Measurements from ENCODE around the gene KREMEN1. TPM values are rescaled to one million over a fixed set of nuclear protein-coding genes. Genes with fewer than 3 reads are reported as not detected.
"Not testable (repeated sequence)": the region's sequence is repeated elsewhere in the genome, so short reads cannot be mapped to it uniquely, and the experiment has no call there.

The KREMEN1 gene
- total RNA-seq, 2 experiments from 2014 or later = 0.09 to 0.47 TPM

DNA sequence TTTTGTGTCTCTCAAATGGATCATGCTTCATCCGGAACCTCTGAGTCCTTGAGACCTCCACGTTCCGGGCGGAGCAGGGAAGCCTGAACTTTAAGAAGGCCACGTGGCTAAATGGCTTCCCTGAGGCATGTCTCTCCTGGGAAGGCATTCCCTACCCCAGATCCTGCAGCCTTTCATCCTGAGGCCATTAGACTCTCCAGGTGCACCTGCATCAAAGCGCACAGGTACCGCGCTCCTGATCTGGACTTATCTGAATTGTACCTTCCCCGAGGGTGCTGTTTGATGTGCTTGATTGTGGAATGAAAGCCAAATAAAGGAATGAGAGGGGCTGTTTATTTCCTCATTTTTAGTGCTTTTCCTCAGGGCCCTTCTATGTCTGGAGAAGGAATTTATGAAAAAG lies 33.7 kb upstream of the KREMEN1 start:
- peaks cover 38% of the 10 kb centered on the region for H3K27me3 Mint-ChIP-seq
- no peaks in the 10 kb centered on the region for H3K9me3 Mint-ChIP-seq (ENCODE audit: low read depth)
- DNase-seq = no peak
- no peak overlapping the region for H3K4me3 Mint-ChIP-seq
- CTCF ChIA-PET = interaction anchor here (0.7 to 6.1 kb wide), 13 partner anchors 8 to 438 kb away, joined by 3 to 56 read pairs (median 7); partner anchors contain the start of genes KREMEN1 and ZNRF3
- no peaks in the 10 kb centered on the region for H3K4me1 Mint-ChIP-seq
- ATAC-seq = no peak
- no peak overlapping the region for H3K27ac Mint-ChIP-seq
- no peaks in the 10 kb centered on the region for H3K36me3 Mint-ChIP-seq

- ATAC-seq; H3K27ac Mint-ChIP-seq; H3K4me1 Mint-ChIP-seq; H3K36me3 Mint-ChIP-seq; H3K9me3 Mint-ChIP-seq (ENCODE audit: low read depth); H3K4me3 Mint-ChIP-seq; DNase-seq: not testable (repeated sequence)
- CTCF ChIA-PET = interaction anchor here (0.7 to 6.1 kb wide), 18 partner anchors 8 to 439 kb away, joined by 3 to 56 read pairs (median 5); partner anchors contain the start of genes KREMEN1 and ZNRF3
- H3K27me3 Mint-ChIP-seq = peaks cover 35% of the 10 kb centered on the region
Measured at GRCh38 chr22:29039684-29040083, 33.2 kb upstream of the KREMEN1 start.

DNA sequence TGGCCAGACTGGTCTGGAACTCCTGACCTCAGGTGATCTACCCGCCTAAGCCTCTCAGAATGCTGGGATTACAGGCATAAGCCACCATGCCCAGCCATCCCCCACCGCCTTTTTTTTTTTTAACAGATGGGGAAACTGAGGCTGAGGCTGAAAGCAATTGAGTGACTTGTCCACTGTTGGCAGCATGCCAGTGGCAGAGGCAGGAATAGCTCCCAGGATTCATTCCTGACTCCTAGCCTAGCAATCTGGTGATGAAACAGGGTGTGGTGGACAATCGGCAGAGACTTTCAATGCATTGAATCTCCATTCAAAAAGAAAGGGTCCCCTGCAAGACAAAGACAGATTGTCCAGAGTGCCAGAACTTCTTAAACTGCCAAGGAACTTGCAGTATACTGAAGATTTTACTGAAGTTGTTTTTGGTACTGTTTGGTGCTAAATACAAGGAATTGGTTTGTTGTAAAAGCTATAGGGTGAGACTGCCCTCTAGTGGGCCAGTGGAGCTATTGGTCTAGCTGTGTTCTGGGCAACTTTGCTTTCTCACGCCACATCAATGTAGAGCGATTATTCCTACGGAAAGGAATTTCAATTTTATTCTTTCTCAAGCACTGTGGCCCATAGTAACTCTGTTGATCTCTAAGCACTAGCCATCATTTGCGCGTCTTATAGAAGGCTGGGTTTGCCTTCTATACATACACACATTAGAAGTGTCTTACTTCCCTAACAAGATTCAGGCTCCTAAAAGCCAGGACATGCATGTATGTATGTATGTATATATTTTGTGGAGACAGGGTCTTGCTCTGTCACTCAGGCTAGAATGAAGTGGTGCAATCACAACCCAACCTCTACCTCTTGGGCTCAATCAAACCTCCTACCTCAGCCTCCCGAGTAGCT lies 32.2 kb upstream of the KREMEN1 start:
- peaks cover 35% of the 10 kb centered on the region for H3K27me3 Mint-ChIP-seq
- H3K36me3 Mint-ChIP-seq = no peaks in the 10 kb centered on the region
- peak; percentile 71 for DNase-seq
- no peak for ATAC-seq
- CTCF ChIA-PET = interaction anchor here (0.5 to 6.1 kb wide), 45 partner anchors 9 to 1021 kb away, joined by 3 to 56 read pairs (median 4); partner anchors contain the start of genes XBP1 and ZNRF3
- H3K27ac Mint-ChIP-seq = no peak overlapping the region
- H3K9me3 Mint-ChIP-seq (ENCODE audit: low read depth) = no peaks in the 10 kb centered on the region
- no peaks in the 10 kb centered on the region for H3K4me1 Mint-ChIP-seq
- no peak overlapping the region for H3K4me3 Mint-ChIP-seq

DNA sequence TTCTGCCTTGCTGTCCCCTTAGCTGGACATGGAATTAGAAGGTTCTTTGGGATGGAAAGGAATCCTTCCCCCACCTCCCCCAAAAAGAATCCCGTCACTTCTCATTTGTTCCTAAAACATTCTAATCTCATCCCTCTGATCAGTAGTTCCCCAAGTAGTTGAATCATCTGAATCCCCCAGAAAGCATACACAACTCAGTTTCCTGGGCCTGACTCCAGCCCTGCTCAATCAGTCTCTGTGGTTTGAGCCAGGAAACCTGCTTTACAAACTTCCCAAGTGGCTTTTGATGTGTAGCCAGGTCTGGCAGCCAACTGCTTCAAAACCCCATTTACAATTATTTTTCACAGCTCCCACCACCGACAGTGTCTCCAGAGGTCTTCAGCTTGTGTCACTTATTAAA lies 31.4 kb upstream of the KREMEN1 start:
- Mint-ChIP-seq H3K27me3 (peaks cover 28% of the 10 kb centered on the region), H3K36me3 (no peaks in the 10 kb centered on the region), H3K4me3 (no peak overlapping the region), H3K4me1 (no peaks in the 10 kb centered on the region), H3K9me3 (ENCODE audit: low read depth) (no peaks in the 10 kb centered on the region), H3K27ac (no peak overlapping the region)
- CTCF ChIA-PET = interaction anchor here (0.7 to 6.1 kb wide), 29 partner anchors 10 to 1021 kb away, joined by 3 to 56 read pairs (median 4); partner anchors contain the start of genes XBP1 and ZNRF3
- ATAC-seq (no peak), DNase-seq (no peak)

- DNase-seq (no peak), ATAC-seq (no peak)
- H3K27ac Mint-ChIP-seq = no peak overlapping the region
- no peak overlapping the region for H3K4me3 Mint-ChIP-seq
- H3K27me3 Mint-ChIP-seq = peaks cover 15% of the 10 kb centered on the region
- CTCF ChIA-PET = interaction anchor here (0.5 to 6.1 kb wide), 6 partner anchors 9 to 445 kb away, joined by 3 to 56 read pairs (median 4); no protein-coding TSS in a partner anchor
- H3K9me3 Mint-ChIP-seq (ENCODE audit: low read depth) = no peaks in the 10 kb centered on the region
- H3K36me3 Mint-ChIP-seq = no peaks in the 10 kb centered on the region
- no peaks in the 10 kb centered on the region for H3K4me1 Mint-ChIP-seq
Measured at GRCh38 chr22:29043906-29044575, 28.8 kb upstream of the KREMEN1 start.

GRCh38 chr22:29044657-29045176 lies 28.1 kb upstream of the KREMEN1 start:
- no peaks in the 10 kb centered on the region for H3K9me3 Mint-ChIP-seq (ENCODE audit: low read depth)
- ATAC-seq (no peak), DNase-seq (no peak)
- H3K36me3 Mint-ChIP-seq = no peaks in the 10 kb centered on the region
- no peaks in the 10 kb centered on the region for H3K4me1 Mint-ChIP-seq
- CTCF ChIA-PET = interaction anchor here (0.7 to 6.1 kb wide), 2 partner anchors 187 to 192 kb away, joined by 4 to 56 read pairs; no protein-coding TSS in a partner anchor
- no peak overlapping the region for H3K27ac Mint-ChIP-seq
- no peak overlapping the region for H3K4me3 Mint-ChIP-seq
- peaks cover 12% of the 10 kb centered on the region for H3K27me3 Mint-ChIP-seq

DNA sequence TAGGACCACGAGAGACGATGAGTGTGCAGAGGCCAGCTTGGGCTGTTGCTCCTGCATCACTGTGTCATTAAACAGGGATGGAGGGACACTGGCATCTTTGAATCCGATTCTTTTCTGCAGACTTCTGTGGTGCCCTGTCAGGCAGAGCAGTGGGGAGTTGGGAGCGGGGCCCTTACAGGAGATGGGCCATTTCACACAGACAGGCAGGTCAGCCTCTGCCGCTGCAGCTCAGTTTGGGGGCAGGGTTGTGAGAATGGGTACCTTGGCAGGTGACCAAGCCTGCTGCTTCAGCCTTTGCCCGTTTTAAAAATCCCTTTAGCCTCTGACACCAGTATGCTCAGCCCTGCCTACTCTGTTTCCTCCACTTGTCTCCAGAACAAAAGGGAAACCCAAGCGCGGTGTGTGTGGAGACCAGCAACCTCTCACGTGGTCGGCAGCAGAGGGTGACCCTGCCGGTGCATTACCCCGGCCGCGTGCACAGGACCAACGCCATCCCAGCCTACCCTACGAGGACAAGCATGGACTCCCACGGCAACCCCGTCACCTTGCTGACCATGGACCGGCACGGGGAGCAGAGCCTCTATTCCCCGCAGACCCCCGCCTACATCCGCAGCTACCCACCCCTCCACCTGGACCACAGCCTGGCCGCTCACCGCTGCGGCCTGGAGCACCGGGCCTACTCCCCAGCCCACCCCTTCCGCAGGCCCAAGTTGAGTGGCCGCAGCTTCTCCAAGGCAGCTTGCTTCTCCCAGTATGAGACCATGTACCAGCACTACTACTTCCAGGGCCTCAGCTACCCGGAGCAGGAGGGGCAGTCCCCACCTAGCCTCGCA lies 23.8 kb upstream of the KREMEN1 start:
- no peaks in the 10 kb centered on the region for H3K27me3 Mint-ChIP-seq
- CTCF ChIA-PET = interaction anchor here (1.5 kb wide), 1 partner anchor 196 kb away, joined by 3 read pairs; no protein-coding TSS in a partner anchor
- no peaks in the 10 kb centered on the region for H3K4me1 Mint-ChIP-seq
- no peaks in the 10 kb centered on the region for H3K36me3 Mint-ChIP-seq
- H3K27ac Mint-ChIP-seq = no peak overlapping the region
- no peaks in the 10 kb centered on the region for H3K9me3 Mint-ChIP-seq (ENCODE audit: low read depth)
- H3K4me3 Mint-ChIP-seq = no peak overlapping the region
- ATAC-seq = no peak
- no peak for DNase-seq

DNA sequence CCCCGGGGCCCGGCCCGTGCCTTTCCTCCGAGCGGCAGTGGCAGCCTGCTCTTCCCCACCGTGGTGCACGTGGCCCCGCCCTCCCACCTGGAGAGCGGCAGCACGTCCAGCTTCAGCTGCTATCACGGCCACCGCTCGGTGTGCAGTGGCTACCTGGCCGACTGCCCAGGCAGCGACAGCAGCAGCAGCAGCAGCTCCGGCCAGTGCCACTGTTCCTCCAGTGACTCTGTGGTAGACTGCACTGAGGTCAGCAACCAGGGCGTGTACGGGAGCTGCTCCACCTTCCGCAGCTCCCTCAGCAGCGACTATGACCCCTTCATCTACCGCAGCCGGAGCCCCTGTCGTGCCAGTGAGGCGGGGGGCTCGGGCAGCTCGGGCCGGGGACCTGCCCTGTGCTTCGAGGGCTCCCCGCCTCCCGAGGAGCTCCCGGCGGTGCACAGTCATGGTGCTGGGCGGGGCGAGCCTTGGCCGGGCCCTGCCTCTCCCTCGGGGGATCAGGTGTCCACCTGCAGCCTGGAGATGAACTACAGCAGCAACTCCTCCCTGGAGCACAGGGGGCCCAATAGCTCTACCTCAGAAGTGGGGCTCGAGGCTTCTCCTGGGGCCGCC lies 23.1 kb upstream of the KREMEN1 start:
- H3K4me1 Mint-ChIP-seq = no peaks in the 10 kb centered on the region
- no peak for ATAC-seq
- peaks cover 1% of the 10 kb centered on the region for H3K27me3 Mint-ChIP-seq
- no peaks in the 10 kb centered on the region for H3K36me3 Mint-ChIP-seq
- H3K4me3 Mint-ChIP-seq = no peak overlapping the region
- DNase-seq = no peak
- no peak overlapping the region for H3K27ac Mint-ChIP-seq
- no peaks in the 10 kb centered on the region for H3K9me3 Mint-ChIP-seq (ENCODE audit: low read depth)
- CTCF ChIA-PET = interaction anchor here (1.5 kb wide), 1 partner anchor 196 kb away, joined by 3 read pairs; no protein-coding TSS in a partner anchor

DNA sequence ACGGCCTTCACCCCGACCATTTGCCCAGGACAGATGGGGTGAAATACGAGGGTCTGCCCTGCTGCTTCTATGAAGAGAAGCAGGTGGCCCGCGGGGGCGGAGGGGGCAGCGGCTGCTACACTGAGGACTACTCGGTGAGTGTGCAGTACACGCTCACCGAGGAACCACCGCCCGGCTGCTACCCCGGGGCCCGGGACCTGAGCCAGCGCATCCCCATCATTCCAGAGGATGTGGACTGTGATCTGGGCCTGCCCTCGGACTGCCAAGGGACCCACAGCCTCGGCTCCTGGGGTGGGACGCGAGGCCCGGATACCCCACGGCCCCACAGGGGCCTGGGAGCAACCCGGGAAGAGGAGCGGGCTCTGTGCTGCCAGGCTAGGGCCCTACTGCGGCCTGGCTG lies 22.4 kb upstream of the KREMEN1 start:
- Mint-ChIP-seq H3K27me3 (peaks cover 3% of the 10 kb centered on the region), H3K9me3 (ENCODE audit: low read depth) (no peaks in the 10 kb centered on the region), H3K27ac (no peak overlapping the region), H3K36me3 (no peaks in the 10 kb centered on the region), H3K4me3 (no peak overlapping the region), H3K4me1 (no peaks in the 10 kb centered on the region)
- ATAC-seq (no peak), DNase-seq (no peak)
- CTCF ChIA-PET = no interaction called here

DNA sequence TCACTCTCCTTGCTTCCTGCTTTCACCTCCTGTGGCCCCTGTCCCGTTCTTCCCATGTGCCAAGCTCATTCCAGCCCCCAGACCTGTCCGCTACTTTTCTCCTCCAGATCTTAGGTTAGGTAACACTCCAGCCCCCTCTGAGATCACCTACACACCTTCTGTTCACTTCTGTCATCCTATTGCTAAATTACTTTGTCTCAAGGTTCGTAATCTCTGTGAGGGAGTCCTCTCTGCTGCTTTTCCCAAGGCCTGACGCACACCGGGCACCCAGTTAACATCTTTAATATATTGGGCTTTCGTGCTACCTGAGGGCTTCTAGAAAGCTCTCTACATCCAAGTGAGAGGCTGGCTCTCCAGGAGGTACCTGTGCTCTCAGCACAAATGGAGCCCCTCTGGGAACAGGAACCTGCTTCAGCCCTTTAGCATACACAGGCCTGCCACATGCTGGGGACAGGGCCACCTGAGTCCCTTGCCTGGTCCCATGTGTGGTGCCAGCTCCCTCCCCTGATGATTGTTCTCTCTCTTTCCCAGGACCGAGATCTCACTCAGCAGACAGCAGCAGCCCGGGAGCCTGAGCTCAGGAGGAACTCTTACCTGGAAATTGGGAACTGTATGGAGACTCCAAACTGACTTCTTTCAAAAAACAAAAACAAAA lies 19.7 kb upstream of the KREMEN1 start:
- Mint-ChIP-seq H3K27me3 (peaks cover 9% of the 10 kb centered on the region), H3K4me1 (no peaks in the 10 kb centered on the region), H3K27ac (no peak overlapping the region), H3K9me3 (ENCODE audit: low read depth) (no peaks in the 10 kb centered on the region), H3K4me3 (no peak overlapping the region), H3K36me3 (no peaks in the 10 kb centered on the region)
- CTCF ChIA-PET = interaction anchor here (1.2 to 6.5 kb wide), 2 partner anchors 10 to 12 kb away, joined by 3 to 26 read pairs; no protein-coding TSS in a partner anchor
- ATAC-seq = no peak
- DNase-seq = no peak

DNA sequence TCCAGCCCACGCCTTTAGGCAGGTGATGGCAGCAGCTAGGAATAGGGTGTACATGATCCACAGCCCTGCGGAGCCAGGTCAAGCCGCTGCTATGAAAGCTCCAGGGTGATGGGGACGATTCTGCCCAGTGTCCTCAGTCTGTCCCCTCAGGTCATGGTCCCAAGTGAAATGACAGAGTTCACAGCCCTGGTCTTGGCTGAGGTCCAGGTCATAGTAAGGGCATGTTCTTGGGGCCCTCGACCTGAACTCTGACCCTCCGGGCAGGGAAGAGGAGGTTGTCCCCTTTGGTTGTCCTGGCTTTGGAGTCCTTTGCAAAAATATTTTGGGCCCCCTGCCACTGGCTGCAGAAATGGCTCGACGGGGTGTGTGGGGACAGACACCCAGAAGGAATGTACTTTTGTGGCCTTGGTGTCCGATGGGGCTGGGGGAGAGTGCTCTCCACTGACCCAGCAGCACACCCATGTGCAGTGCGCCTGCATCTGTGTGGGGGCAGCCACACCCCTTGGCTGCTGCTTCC lies 18.5 kb upstream of the KREMEN1 start:
- DNase-seq (no peak), ATAC-seq (no peak)
- H3K27me3 Mint-ChIP-seq = peaks cover 18% of the 10 kb centered on the region
- no peaks in the 10 kb centered on the region for H3K36me3 Mint-ChIP-seq
- H3K9me3 Mint-ChIP-seq (ENCODE audit: low read depth) = no peaks in the 10 kb centered on the region
- CTCF ChIA-PET = interaction anchor here (0.9 to 6.5 kb wide), 3 partner anchors 13 to 192 kb away, joined by 3 to 26 read pairs (median 3); no protein-coding TSS in a partner anchor
- H3K4me3 Mint-ChIP-seq = no peak overlapping the region
- no peak overlapping the region for H3K27ac Mint-ChIP-seq
- no peaks in the 10 kb centered on the region for H3K4me1 Mint-ChIP-seq
